Adrenal gland (tissue), 5 donors: Measurements from ENCODE around the gene IMPG1.

Experiments used
- CTCF ChIP-seq, 6 experiments: fragments of 450-650 bp in 4 of 6; fragments of 200-600 bp in 2 of 6; sonication (generic) in 1 of 6; IDR thresholded peaks; 1 replicate in 5 of 6; 2 replicates in 1 of 6; pipeline versions ENCODE4 v1.5.1 to v1.8.0; 2016 to 2021; ENCODE audit warnings: antibody characterized with exemption in 6 of 6, mild to moderate bottlenecking in 2 of 6, moderate library complexity in 1 of 6
- POLR2A ChIP-seq, 2 donors: fragments of 450-650 bp; IDR thresholded peaks; one replicate each; pipeline ENCODE4 v1.6.1; 2017; ENCODE audit warnings: antibody characterized with exemption in 2 of 2, mild to moderate bottlenecking in 2 of 2, moderate library complexity in 1 of 2
- donor health status: DM: no; HTN: no; CAD: no.

GRCh38 chr6:75932067-75932466, 140.4 kb downstream of the IMPG1 start:
- TF ChIP-seq CTCF (IDR thresholded peaks at IDR 0.05) (peak in 4 of 6 experiments; percentile 14 to 37 (median 18)), POLR2A (IDR thresholded peaks at IDR 0.05) (no peak)
